HEK293 (cell line): Measurements from ENCODE around the gene FCN1.

Experiments used
- CTCF ChIA-PET: fragments of 350-600 bp; formaldehyde crosslinking; extraction: SDS; loops from one replicate; lab custom pipeline; 2021; ENCODE audit warnings: antibody characterized with exemption; lab: Yijun Ruan, JAX
- POLR2A ChIA-PET: fragments of 300-600 bp; formaldehyde crosslinking; extraction: SDS; loops from one replicate; lab custom pipeline; 2020; ENCODE audit warnings: antibody characterized with exemption, inconsistent platforms; lab: Yijun Ruan, JAX
- H3K27ac ChIP-seq: fragments of 200-500 bp; sonication (Bioruptor generic); 2 replicates; pipeline ENCODE4 v1.5.1; 2014; ENCODE audit warnings: low read depth, low read length, control low read depth, inconsistent platforms; ENCODE audit errors: extremely low read depth
- H3K36me3 ChIP-seq, 2 experiments: fragments of 200-500 bp in 1 of 2; sonication (Bioruptor generic) in 1 of 2; 1 replicate in 1 of 2; 2 replicates in 1 of 2; pipeline ENCODE4 v1.5.1; 2014 to 2017; ENCODE audit warnings: inconsistent platforms in 2 of 2, low read length in 2 of 2; ENCODE audit not compliant: control insufficient read depth in 2 of 2, insufficient read depth in 1 of 2
- H3K4me1 ChIP-seq: fragments of 200-500 bp; sonication (Bioruptor generic); 2 replicates; pipeline ENCODE4 v1.5.1; 2014; ENCODE audit warnings: mild to moderate bottlenecking, low read length, inconsistent platforms; ENCODE audit not compliant: control insufficient read depth, insufficient read depth
- H3K4me3 ChIP-seq: 2 replicates; pipeline ENCODE4 v1.5.1; 2011; ENCODE audit warnings: low read depth, mild to moderate bottlenecking, control low read depth, low read length, moderate library complexity
- H3K9me3 ChIP-seq: fragments of 200-500 bp; sonication (Bioruptor generic); 2 replicates; pipeline ENCODE4 v1.5.1; 2014; ENCODE audit warnings: low read depth, low read length, inconsistent platforms; ENCODE audit not compliant: control insufficient read depth, insufficient read depth
- BCL6B ChIP-seq: fragments of 450-650 bp; formaldehyde crosslinking; IDR thresholded peaks from 2 replicates; pipeline ENCODE4 v1.5.1; 2017; ENCODE audit warnings: missing biosample characterization, missing genetic modification characterization
- KLF10 ChIP-seq: fragments of 450-650 bp; IDR thresholded peaks from 2 replicates; pipeline ENCODE4 v1.5.1; 2018; ENCODE audit warnings: missing biosample characterization, mild to moderate bottlenecking, missing genetic modification characterization
- SCRT2 ChIP-seq: fragments of 450-650 bp; formaldehyde crosslinking; IDR thresholded peaks from 2 replicates; pipeline ENCODE4 v1.5.1; 2016; ENCODE audit warnings: missing biosample characterization, missing genetic modification characterization
- ZBTB17 ChIP-seq: fragments of 450-650 bp; formaldehyde crosslinking; IDR thresholded peaks from 2 replicates; pipeline ENCODE4 v1.5.1; 2016; ENCODE audit warnings: missing biosample characterization, missing genetic modification characterization
- ZEB2 ChIP-seq: fragments of 450-650 bp; formaldehyde crosslinking; IDR thresholded peaks from 2 replicates; pipeline ENCODE4 v1.5.1; 2016; ENCODE audit warnings: missing biosample characterization, missing genetic modification characterization
- ZFP41 ChIP-seq: fragments of 450-650 bp; formaldehyde crosslinking; IDR thresholded peaks from 2 replicates; pipeline ENCODE4 v1.5.1; 2016; ENCODE audit warnings: missing biosample characterization, missing genetic modification characterization, borderline replicate concordance
- ZNF114 ChIP-seq: fragments of 450-650 bp; formaldehyde crosslinking; IDR thresholded peaks from 2 replicates; pipeline ENCODE4 v1.5.0; 2017; ENCODE audit warnings: missing biosample characterization, missing genetic modification characterization
- ZNF155 ChIP-seq: fragments of 450-650 bp; formaldehyde crosslinking; IDR thresholded peaks from 2 replicates; pipeline ENCODE4 v1.5.1; 2016; ENCODE audit warnings: missing biosample characterization, missing genetic modification characterization
- ZNF19 ChIP-seq: fragments of 450-650 bp; formaldehyde crosslinking; IDR thresholded peaks from 2 replicates; pipeline ENCODE4; 2016; ENCODE audit warnings: missing biosample characterization, missing genetic modification characterization, low read depth
- ZNF221 ChIP-seq: fragments of 450-650 bp; formaldehyde crosslinking; IDR thresholded peaks from 2 replicates; pipeline ENCODE4 v1.5.1; 2017; ENCODE audit warnings: missing biosample characterization, missing genetic modification characterization, borderline replicate concordance
- ZNF223 ChIP-seq: fragments of 450-650 bp; formaldehyde crosslinking; IDR thresholded peaks from 2 replicates; pipeline ENCODE4 v1.5.1; 2016; ENCODE audit warnings: missing biosample characterization, missing genetic modification characterization
- ZNF23 ChIP-seq: fragments of 450-650 bp; formaldehyde crosslinking; IDR thresholded peaks from 2 replicates; pipeline ENCODE4 v1.5.1; 2016; ENCODE audit warnings: missing biosample characterization, missing genetic modification characterization, borderline replicate concordance
- ZNF274 ChIP-seq, 2 experiments: fragments of 200-500 bp in 1 of 2; fragments of 450-650 bp in 1 of 2; sonication (Bioruptor generic) in 1 of 2; formaldehyde crosslinking in 1 of 2; IDR thresholded peaks; 2 replicates each; pipeline versions ENCODE4 v1.5.1 to v1.6.1; 2014 to 2016; ENCODE audit warnings: borderline replicate concordance in 1 of 2, inconsistent platforms in 1 of 2, low read length in 1 of 2, missing biosample characterization in 1 of 2, missing genetic modification characterization in 1 of 2
- ZNF302 ChIP-seq: fragments of 450-650 bp; formaldehyde crosslinking; IDR thresholded peaks from 2 replicates; pipeline ENCODE4 v1.5.1; 2016; ENCODE audit warnings: missing biosample characterization, missing genetic modification characterization, low read depth
- ZNF354C ChIP-seq: fragments of 450-650 bp; formaldehyde crosslinking; IDR thresholded peaks from 2 replicates; pipeline ENCODE4 v1.5.1; 2016; ENCODE audit warnings: missing biosample characterization, missing genetic modification characterization, low read depth, borderline replicate concordance
- ZNF416 ChIP-seq: fragments of 450-650 bp; formaldehyde crosslinking; IDR thresholded peaks from 2 replicates; pipeline ENCODE4 v1.5.1; 2016; ENCODE audit warnings: missing biosample characterization, missing genetic modification characterization
- ZNF548 ChIP-seq: fragments of 450-650 bp; formaldehyde crosslinking; IDR thresholded peaks from 2 replicates; pipeline ENCODE4 v1.5.1; 2016; ENCODE audit warnings: missing biosample characterization, missing genetic modification characterization
- ZNF560 ChIP-seq: fragments of 450-650 bp; formaldehyde crosslinking; IDR thresholded peaks from 2 replicates; pipeline ENCODE4 v1.5.1; 2017; ENCODE audit warnings: missing biosample characterization, missing genetic modification characterization, borderline replicate concordance
- ZNF585B ChIP-seq: fragments of 450-650 bp; formaldehyde crosslinking; IDR thresholded peaks from 2 replicates; pipeline ENCODE4 v1.5.1; 2016; ENCODE audit warnings: missing biosample characterization, missing genetic modification characterization
- ZNF624 ChIP-seq: fragments of 450-650 bp; formaldehyde crosslinking; IDR thresholded peaks from 2 replicates; pipeline ENCODE4 v1.5.1; 2017; ENCODE audit warnings: missing biosample characterization, missing genetic modification characterization
- ZNF701 ChIP-seq: fragments of 450-650 bp; formaldehyde crosslinking; IDR thresholded peaks from 2 replicates; pipeline ENCODE4 v1.5.1; 2016; ENCODE audit warnings: missing biosample characterization, missing genetic modification characterization
- ZNF747 ChIP-seq: fragments of 450-650 bp; formaldehyde crosslinking; IDR thresholded peaks from 2 replicates; pipeline ENCODE4 v1.5.1; 2016; ENCODE audit warnings: missing biosample characterization, missing genetic modification characterization
- ZNF76 ChIP-seq: fragments of 450-650 bp; formaldehyde crosslinking; IDR thresholded peaks from 2 replicates; pipeline ENCODE4; 2016; ENCODE audit warnings: low read depth, missing biosample characterization, missing genetic modification characterization, borderline replicate concordance
- ZNF777 ChIP-seq: fragments of 450-650 bp; formaldehyde crosslinking; IDR thresholded peaks from 2 replicates; pipeline ENCODE4 v1.5.1; 2017; ENCODE audit warnings: missing biosample characterization, missing genetic modification characterization, borderline replicate concordance
- ZSCAN18 ChIP-seq: fragments of 450-650 bp; formaldehyde crosslinking; IDR thresholded peaks from 2 replicates; pipeline ENCODE4 v1.5.1; 2016; ENCODE audit warnings: missing biosample characterization, missing genetic modification characterization
- ZSCAN30 ChIP-seq: fragments of 450-650 bp; IDR thresholded peaks from 2 replicates; pipeline ENCODE4 v1.5.1; 2018; ENCODE audit warnings: missing biosample characterization, mild to moderate bottlenecking, missing genetic modification characterization, moderate library complexity

Gene FCN1

GRCh38 chr9:134889386-134890154, 28.1 kb downstream of the FCN1 start:
- no peak overlapping the region for H3K27ac ChIP-seq
- H3K4me3 ChIP-seq, result no peak overlapping the region
- TF ChIP-seq ZNF155 (no peak), ZNF23 (tag by site-specific recombination) (no peak), ZNF19 (tag by site-specific recombination) (no peak), SCRT2 (0 out of 2 replicates have a peak, but pooled peaks have one; percentile 23), ZNF114 (tag by site-specific recombination) (no peak), ZNF221 (tag by site-specific recombination) (no peak), BCL6B (no peak)
- TF ChIP-seq, all 188 proteins: peak for 1
- no peaks in the 10 kb centered on the region for H3K36me3 ChIP-seq
- no peaks in the 10 kb centered on the region for H3K9me3 ChIP-seq
- no peaks in the 10 kb centered on the region for H3K4me1 ChIP-seq
- POLR2A ChIA-PET, result no interaction called here
- CTCF ChIA-PET, result interaction anchor here (0.6 to 1.4 kb wide), 2 partner anchors 17 to 977 kb away, joined by 3 to 4 read pairs; no protein-coding TSS in a partner anchor

GRCh38 chr9:134888603-134889190, 29.0 kb downstream of the FCN1 start:
- CTCF ChIA-PET, result interaction anchor here (0.6 to 1.4 kb wide), 3 partner anchors 18 to 978 kb away, joined by 3 to 4 read pairs (median 4); no protein-coding TSS in a partner anchor
- Histone ChIP-seq H3K27ac (no peak overlapping the region), H3K9me3 (no peaks in the 10 kb centered on the region), H3K4me1 (no peaks in the 10 kb centered on the region), H3K4me3 (no peak overlapping the region), H3K36me3 (no peaks in the 10 kb centered on the region)
- POLR2A ChIA-PET, result no interaction called here
- TF ChIP-seq ZSCAN30 (tag by site-specific recombination) (no peak), KLF10 (tag by site-specific recombination) (no peak), ZNF274 (IDR thresholded peaks at IDR 0.05; ENCODE audit: low read length) (no peak), ZNF274 (tag by site-specific recombination; IDR thresholded peaks at IDR 0.05; ENCODE audit: borderline replicate concordance) (no peak), ZEB2 (tag by site-specific recombination) (no peak), ZNF777 (no peak), ZNF585B (tag by site-specific recombination) (no peak), ZNF560 (tag by site-specific recombination) (no peak), ZNF747 (tag by site-specific recombination) (no peak), ZSCAN18 (tag by site-specific recombination) (no peak), ZNF416 (tag by site-specific recombination) (no peak), ZNF302 (tag by site-specific recombination) (no peak), ZNF548 (no peak), ZNF624 (no peak), ZBTB17 (tag by site-specific recombination) (no peak), ZNF701 (tag by site-specific recombination) (no peak), ZNF354C (no peak), ZNF76 (tag by site-specific recombination) (no peak), ZFP41 (tag by site-specific recombination) (no peak), ZNF221 (tag by site-specific recombination) (no peak), ZNF223 (tag by site-specific recombination) (no peak)
